NB4 (cell line): ENCODE results near the gene CDCA5.

ENCODE experiments used
- CTCF ChIP-seq: IDR thresholded peaks from one replicate; pipeline ENCODE4 v1.5.1; 2012; ENCODE audit warnings: low read depth, low read length
- MAX ChIP-seq: IDR thresholded peaks from 2 replicates; pipeline ENCODE4 v1.6.1; 2011; ENCODE audit warnings: low read depth, low read length
- MYC ChIP-seq: IDR thresholded peaks from 2 replicates; pipeline ENCODE4 v1.6.1; 2011; ENCODE audit warnings: low read depth, low read length
- POLR2A ChIP-seq: IDR thresholded peaks from 2 replicates; pipeline ENCODE4 v1.6.1; 2011; ENCODE audit warnings: mild to moderate bottlenecking; ENCODE audit not compliant: insufficient read length; ENCODE audit errors: extremely low read depth

GRCh38 chr11:65066805-65067291 lies 17.0 kb downstream of the CDCA5 start:
- TF ChIP-seq CTCF: no peak
- no peak for TF ChIP-seq POLR2A
- TF ChIP-seq MYC: no peak
- no peak for TF ChIP-seq MAX
